H9 (cell line): ENCODE data around the gene SYT9. TPM values are rescaled to one million over a fixed set of nuclear protein-coding genes. Genes with fewer than 3 reads are reported as not detected.

ENCODE experiments used
- DNase-seq: peaks from one replicate; pipeline ENCODE4 v3.0.0-alpha.2; 2017
- H2AFZ ChIP-seq: one replicate; pipeline ENCODE4 v1.6.1; 2013; ENCODE audit warnings: mild to moderate bottlenecking, low read length, control low read depth, moderate library complexity
- H2AK5ac ChIP-seq: 2 replicates; pipeline ENCODE4 v1.6.1; 2013; ENCODE audit warnings: low read length, control low read depth, mixed read lengths; ENCODE audit not compliant: insufficient read length
- H2BK120ac ChIP-seq: one replicate; pipeline ENCODE4 v1.6.1; 2013; ENCODE audit warnings: low read depth, mild to moderate bottlenecking, low read length, control low read depth, inconsistent platforms; ENCODE audit not compliant: poor library complexity, severe bottlenecking
- H2BK12ac ChIP-seq: 2 replicates; pipeline ENCODE4 v1.6.1; 2013; ENCODE audit warnings: low read length, control low read depth, mixed read lengths, low read depth; ENCODE audit not compliant: insufficient read length
- H2BK15ac ChIP-seq: 2 replicates; pipeline ENCODE4 v1.6.1; 2013; ENCODE audit warnings: low read depth, low read length, control low read depth
- H2BK20ac ChIP-seq: one replicate; pipeline ENCODE4 v1.6.1; 2013; ENCODE audit warnings: low read depth, mild to moderate bottlenecking, low read length, control low read depth, inconsistent platforms; ENCODE audit not compliant: poor library complexity, severe bottlenecking
- H2BK5ac ChIP-seq: 2 replicates; pipeline ENCODE4 v1.6.1; 2013; ENCODE audit warnings: low read length, control low read depth, mixed read lengths; ENCODE audit not compliant: insufficient read length
- H3K14ac ChIP-seq: 2 replicates; pipeline ENCODE4 v1.6.1; 2013; ENCODE audit warnings: low read length, control low read depth; ENCODE audit not compliant: insufficient read depth
- H3K18ac ChIP-seq: 2 replicates; pipeline ENCODE4 v1.6.1; 2013; ENCODE audit warnings: low read depth, mild to moderate bottlenecking, mixed read lengths, low read length, control low read depth; ENCODE audit not compliant: insufficient read length
- H3K23ac ChIP-seq: 2 replicates; pipeline ENCODE4 v1.6.1; 2013; ENCODE audit warnings: low read length, control low read depth, mixed read lengths, low read depth; ENCODE audit not compliant: insufficient read length
- H3K23me2 ChIP-seq: 2 replicates; pipeline ENCODE4 v1.6.1; 2013; ENCODE audit warnings: low read depth, mild to moderate bottlenecking, mixed read lengths, low read length, control low read depth; ENCODE audit not compliant: insufficient read length, poor library complexity, severe bottlenecking
- H3K27ac ChIP-seq: 2 replicates; pipeline ENCODE4 v1.5.1; 2013; ENCODE audit warnings: low read length, control low read depth, mixed read lengths, low read depth; ENCODE audit not compliant: insufficient read length
- H3K27me3 ChIP-seq: 2 replicates; pipeline ENCODE4 v1.6.1; 2013; ENCODE audit warnings: low read length, control low read depth, inconsistent platforms; ENCODE audit not compliant: insufficient read depth
- H3K4ac ChIP-seq: 2 replicates; pipeline ENCODE4 v1.6.1; 2013; ENCODE audit warnings: low read depth, mild to moderate bottlenecking, control low read depth, inconsistent platforms, low read length, moderate library complexity
- H3K4me1 ChIP-seq: 2 replicates; pipeline ENCODE4 v1.6.1; 2013; ENCODE audit warnings: low read length, control low read depth, inconsistent platforms; ENCODE audit not compliant: insufficient read depth
- H3K4me2 ChIP-seq: 2 replicates; pipeline ENCODE4 v1.6.1; 2013; ENCODE audit warnings: low read length, control low read depth, mixed read lengths; ENCODE audit not compliant: insufficient read length, insufficient read depth
- H3K56ac ChIP-seq: 2 replicates; pipeline ENCODE4 v1.6.1; 2013; ENCODE audit warnings: low read depth, mild to moderate bottlenecking, mixed read lengths, low read length, control low read depth; ENCODE audit not compliant: insufficient read length
- H3K79me1 ChIP-seq: 2 replicates; pipeline ENCODE4 v1.6.1; 2013; ENCODE audit warnings: low read depth, mild to moderate bottlenecking, moderate library complexity, low read length, control low read depth, inconsistent platforms; ENCODE audit not compliant: insufficient read depth, poor library complexity, severe bottlenecking
- H3K79me2 ChIP-seq: 2 replicates; pipeline ENCODE4 v1.6.1; 2013; ENCODE audit warnings: low read length, control low read depth, inconsistent platforms; ENCODE audit not compliant: insufficient read depth
- H3K9ac ChIP-seq: 2 replicates; pipeline ENCODE4 v1.6.1; 2013; ENCODE audit warnings: low read length, control low read depth, mixed read lengths; ENCODE audit not compliant: insufficient read length; ENCODE audit errors: extremely low read depth
- H3K9me3 ChIP-seq: one replicate; pipeline ENCODE4 v1.6.1; 2013; ENCODE audit warnings: low read depth, low read length, inconsistent platforms; ENCODE audit not compliant: control insufficient read depth
- H3T11ph ChIP-seq: one replicate; pipeline ENCODE4 v1.6.1; 2013; ENCODE audit warnings: mild to moderate bottlenecking, low read length, control low read depth, inconsistent platforms
- H4K20me1 ChIP-seq: one replicate; pipeline ENCODE4 v1.6.1; 2013; ENCODE audit not compliant: control insufficient read depth, insufficient read length, insufficient read depth
- H4K5ac ChIP-seq: 2 replicates; pipeline ENCODE4 v1.6.1; 2013; ENCODE audit warnings: low read depth, mild to moderate bottlenecking, mixed read lengths, low read length, control low read depth; ENCODE audit not compliant: insufficient read length
- H4K8ac ChIP-seq: replicated peaks from 2 replicates; pipeline ENCODE4 v1.6.1; 2013; ENCODE audit warnings: low read length, control low read depth, mixed read lengths, low read depth; ENCODE audit not compliant: insufficient read length
- H4K91ac ChIP-seq: 2 replicates; pipeline ENCODE4 v1.6.1; 2013; ENCODE audit warnings: low read depth, mild to moderate bottlenecking, moderate library complexity, mixed read lengths, low read length, control low read depth; ENCODE audit not compliant: insufficient read length
- H3K27ac Mint-ChIP-seq, 3 experiments: 2 replicates in 2 of 3; 3 replicates in 1 of 3; pipeline ENCODE4 v1.8.0; 2020 to 2021; ENCODE audit warnings: mixed read lengths in 3 of 3, mild to moderate bottlenecking in 1 of 3, moderate library complexity in 1 of 3
- H3K27me3 Mint-ChIP-seq: 2 replicates; pipeline ENCODE4 v1.8.0; 2021; ENCODE audit warnings: low read depth, mild to moderate bottlenecking, moderate library complexity, mixed read lengths
- H3K36me3 Mint-ChIP-seq, 3 experiments: 2 replicates in 2 of 3; 3 replicates in 1 of 3; pipeline ENCODE4 v1.8.0; 2020 to 2021; ENCODE audit warnings: low read depth in 3 of 3, mixed read lengths in 3 of 3; ENCODE audit not compliant: insufficient read depth in 1 of 3
- H3K4me1 Mint-ChIP-seq, 2 experiments: 2 replicates each; pipeline ENCODE4 v1.8.0; 2020; ENCODE audit warnings: mixed read lengths in 2 of 2
- H3K4me3 Mint-ChIP-seq, 2 experiments: 2 replicates in 1 of 2; 3 replicates in 1 of 2; pipeline ENCODE4 v1.8.0; 2020 to 2021; ENCODE audit warnings: mild to moderate bottlenecking in 2 of 2, mixed read lengths in 2 of 2, moderate library complexity in 1 of 2
- H3K9me3 Mint-ChIP-seq, 2 experiments: 2 replicates in 1 of 2; 3 replicates in 1 of 2; pipeline ENCODE4 v1.8.0; 2020; ENCODE audit warnings: mild to moderate bottlenecking in 2 of 2, mixed read lengths in 2 of 2, moderate library complexity in 1 of 2
- WGBS: extraction: QIAGEN DNeasy Blood & Tissue Kit; methylation state at CpG from one replicate; pipeline ENCODE4 v1.1.7; 2013; ENCODE audit warnings: missing lambda C conversion rate, low lambda C conversion rate, mixed read lengths; ENCODE audit not compliant: insufficient read length; ENCODE audit errors: extremely low coverage; 5-methylcytosine and 5-hydroxymethylcytosine counted together
- total RNA-seq: library from RNA; stranded (reverse); gene quantifications from 2 replicates; pipeline ENCODE4 v1.2.1, GENCODE V29; 2021
- TF ChIP-seq, protein P1 (sequence below): fragments of 200-600 bp; sonication (generic); conservative IDR thresholded peaks from 3 replicates; pipeline ENCODE4 v1.8.0; 2021; ENCODE audit warnings: antibody characterized with exemption, mild to moderate bottlenecking

The SYT9 gene
- total RNA-seq, 1 experiment from 2014 or later, result 0.63 TPM

DNA sequence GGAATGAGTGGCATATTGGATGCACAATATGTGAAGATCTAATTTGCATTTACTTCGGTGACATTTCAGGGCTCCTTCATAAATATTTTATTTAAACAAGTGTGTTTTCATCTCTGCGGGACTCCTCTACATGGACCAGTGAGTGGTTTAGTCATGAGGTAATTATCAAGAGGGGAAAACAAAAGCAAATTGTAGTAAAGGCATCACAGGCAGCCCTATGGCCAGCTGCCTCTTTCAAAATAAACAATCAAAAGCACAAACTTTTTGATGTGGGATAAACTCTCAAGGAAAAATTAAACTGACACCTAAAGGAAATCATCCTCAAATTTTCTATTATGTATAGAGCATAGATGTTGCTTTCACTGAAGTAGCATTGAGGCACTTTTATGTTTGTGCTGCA is 6.0 kb downstream of the SYT9 start:
- Histone ChIP-seq H4K91ac (no peak overlapping the region), H2AFZ (no peak overlapping the region), H3K56ac (no peak overlapping the region), H3K4me1 (peaks cover 4% of the 10 kb centered on the region; the same call in 1 of the 2 replicates), H3K79me2 (no peaks in the 10 kb centered on the region), H3K27ac (no peak overlapping the region), H3K23me2 (peaks cover 3% of the 10 kb centered on the region), H4K5ac (no peak overlapping the region), H3K14ac (no peak overlapping the region), H2BK120ac (no peak overlapping the region), H3K23ac (no peak overlapping the region), H3K4ac (no peak overlapping the region), H3K18ac (no peak overlapping the region), H3K27me3 (no peaks in the 10 kb centered on the region), H2BK20ac (no peak overlapping the region), H3K4me2 (no peak overlapping the region), H2AK5ac (no peak overlapping the region), H2BK5ac (no peak overlapping the region), H3T11ph (no peak overlapping the region), H4K20me1 (no peaks in the 10 kb centered on the region), H3K9me3 (no peaks in the 10 kb centered on the region), H2BK12ac (no peak overlapping the region), H3K79me1 (no peaks in the 10 kb centered on the region), H2BK15ac (no peak overlapping the region), H3K9ac (no peak overlapping the region), H4K8ac (no peak overlapping the region)
- TF ChIP-seq, protein P1, sequence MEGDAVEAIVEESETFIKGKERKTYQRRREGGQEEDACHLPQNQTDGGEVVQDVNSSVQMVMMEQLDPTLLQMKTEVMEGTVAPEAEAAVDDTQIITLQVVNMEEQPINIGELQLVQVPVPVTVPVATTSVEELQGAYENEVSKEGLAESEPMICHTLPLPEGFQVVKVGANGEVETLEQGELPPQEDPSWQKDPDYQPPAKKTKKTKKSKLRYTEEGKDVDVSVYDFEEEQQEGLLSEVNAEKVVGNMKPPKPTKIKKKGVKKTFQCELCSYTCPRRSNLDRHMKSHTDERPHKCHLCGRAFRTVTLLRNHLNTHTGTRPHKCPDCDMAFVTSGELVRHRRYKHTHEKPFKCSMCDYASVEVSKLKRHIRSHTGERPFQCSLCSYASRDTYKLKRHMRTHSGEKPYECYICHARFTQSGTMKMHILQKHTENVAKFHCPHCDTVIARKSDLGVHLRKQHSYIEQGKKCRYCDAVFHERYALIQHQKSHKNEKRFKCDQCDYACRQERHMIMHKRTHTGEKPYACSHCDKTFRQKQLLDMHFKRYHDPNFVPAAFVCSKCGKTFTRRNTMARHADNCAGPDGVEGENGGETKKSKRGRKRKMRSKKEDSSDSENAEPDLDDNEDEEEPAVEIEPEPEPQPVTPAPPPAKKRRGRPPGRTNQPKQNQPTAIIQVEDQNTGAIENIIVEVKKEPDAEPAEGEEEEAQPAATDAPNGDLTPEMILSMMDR, result no peak
- Mint-ChIP-seq H3K36me3 (no peaks in the 10 kb centered on the region), H3K27ac (no peak overlapping the region), H3K4me3 (no peak overlapping the region), H3K4me1 (peaks cover 13 to 18% of the 10 kb centered on the region in 2 experiments), H3K27me3 (peaks cover 37% of the 10 kb centered on the region), H3K9me3 (no peaks in the 10 kb centered on the region)
- no peak for DNase-seq
- WGBS, result no CpG with 5 or more reads among the region's 2 CpGs
